Hypothalamus (tissue), 51 donors: ENCODE measurements around the gene PDZD4.

Source experiments
- DNase-seq, 51 donors: peaks; one replicate each; lab custom pipeline; 2025; lab: John Stamatoyannopoulos, UW

PDZD4 gene

DNA sequence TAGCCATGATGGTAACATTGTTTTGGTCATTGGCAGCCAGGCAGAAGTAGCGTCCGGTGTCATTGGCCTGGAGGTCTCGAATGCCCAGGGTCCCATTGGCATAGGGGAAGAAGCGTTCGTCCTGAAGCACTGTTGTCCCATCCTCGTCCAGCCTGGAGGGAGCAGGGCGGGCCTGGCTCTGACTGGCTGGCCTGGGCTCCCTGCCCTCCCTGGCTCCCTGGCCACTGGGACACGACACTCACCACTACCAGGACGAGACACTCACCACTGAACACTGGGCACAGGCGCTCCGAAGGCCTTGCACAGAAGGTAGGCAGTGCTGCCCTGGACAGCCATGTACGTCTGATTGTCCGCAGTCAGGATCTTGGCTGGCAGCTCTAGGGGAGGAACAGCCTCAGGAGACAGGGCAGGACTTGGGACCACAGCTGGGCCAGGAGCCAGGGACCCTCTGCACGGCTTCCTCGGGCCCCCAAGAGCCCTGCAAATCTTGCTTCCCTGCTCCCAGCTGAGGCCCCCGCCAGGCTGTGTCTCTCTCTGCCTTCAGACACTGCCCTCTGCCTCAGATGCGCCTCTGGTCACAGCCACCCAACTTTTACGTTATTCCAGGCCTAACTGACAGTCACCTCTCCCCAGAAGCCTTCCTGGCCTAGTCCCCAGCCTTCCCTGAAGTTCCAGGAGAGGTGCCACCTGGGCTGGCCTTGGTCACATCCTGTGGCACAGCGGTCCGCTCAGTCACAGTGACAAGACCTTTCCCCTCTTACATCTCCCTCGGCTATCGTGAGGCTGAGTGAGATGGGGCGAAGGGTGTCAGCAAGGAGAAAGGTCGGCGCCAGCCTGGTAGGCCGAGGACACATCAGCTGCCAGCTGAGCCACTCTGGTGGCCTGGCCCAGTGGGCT, 38.5 kb upstream of the PDZD4 start:
- no peak for DNase-seq

DNA sequence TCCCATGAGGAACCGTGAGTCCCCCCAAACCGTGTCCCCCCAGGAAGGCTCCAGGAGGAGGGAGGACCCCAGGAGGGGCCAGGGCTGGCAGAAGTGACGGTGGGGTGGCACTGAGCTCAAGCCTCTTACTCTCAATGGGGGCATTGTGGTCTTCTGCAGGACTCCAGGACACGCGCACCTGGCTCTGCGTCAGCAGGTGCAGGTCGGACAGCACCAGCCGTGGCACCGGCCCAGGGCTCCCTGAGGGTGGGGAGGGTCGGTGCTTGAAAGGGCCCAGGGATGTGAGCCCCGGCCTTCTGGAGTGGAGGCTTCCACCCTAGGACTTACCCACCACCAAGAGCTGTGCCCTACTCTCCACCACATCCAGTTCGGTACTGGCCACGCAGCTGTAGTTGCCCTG, 37.3 kb upstream of the PDZD4 start:
- no peak for DNase-seq

DNA sequence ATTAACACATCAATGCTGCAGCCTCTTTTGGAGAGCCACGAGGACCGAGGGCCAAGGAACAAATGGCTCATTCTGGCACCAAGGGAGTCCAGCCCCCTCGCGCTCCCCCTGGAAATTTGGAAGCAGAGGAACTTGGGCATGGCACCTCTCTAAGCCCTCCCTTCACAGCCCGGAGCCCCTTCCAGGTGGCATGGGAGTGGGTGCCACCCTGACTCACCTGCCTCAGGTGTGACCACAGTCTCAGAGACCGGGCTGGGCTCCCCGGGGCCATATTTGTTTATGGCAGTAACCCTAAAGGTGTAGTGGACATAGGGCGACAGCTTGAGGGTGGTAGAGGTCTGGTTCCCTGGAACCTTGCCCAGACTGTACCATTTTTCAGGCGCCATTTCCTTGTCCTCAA, 36.8 kb upstream of the PDZD4 start:
- no peak for DNase-seq

DNA sequence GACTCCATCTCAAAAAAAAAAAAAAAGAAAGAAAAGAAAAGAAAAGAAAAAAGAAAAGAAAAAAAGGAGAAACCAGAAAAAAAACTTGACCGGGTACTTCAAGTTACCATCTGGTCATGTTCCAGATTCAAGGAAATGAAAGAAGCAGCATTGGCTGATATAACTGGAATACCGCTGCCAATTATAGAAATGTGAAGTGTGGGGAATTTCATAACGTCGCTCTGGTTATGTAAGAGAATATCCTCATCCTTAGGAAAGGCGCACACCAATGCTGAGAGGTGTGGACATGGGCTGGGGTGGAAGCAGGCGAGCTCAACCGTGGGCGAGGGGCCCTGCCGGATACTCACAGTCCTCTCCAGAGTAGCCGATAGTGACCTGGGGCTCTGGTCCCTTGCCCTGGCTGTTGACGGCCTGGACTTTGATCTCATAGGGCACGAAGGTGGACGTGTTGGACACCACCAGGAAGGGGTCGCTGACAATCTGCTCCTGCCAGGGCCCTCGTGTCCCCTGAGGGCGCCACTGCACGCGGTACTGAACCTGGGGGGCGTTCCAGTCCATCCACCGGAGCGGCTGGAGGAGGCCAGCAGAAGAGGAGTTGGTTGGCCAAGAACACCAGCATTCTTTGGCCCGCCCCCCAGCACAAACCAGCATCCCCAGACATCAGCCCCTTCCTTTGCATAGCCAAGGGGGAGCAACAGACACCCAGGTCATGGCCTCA, 36.1 kb upstream of the PDZD4 start:
- no peak for DNase-seq

DNA sequence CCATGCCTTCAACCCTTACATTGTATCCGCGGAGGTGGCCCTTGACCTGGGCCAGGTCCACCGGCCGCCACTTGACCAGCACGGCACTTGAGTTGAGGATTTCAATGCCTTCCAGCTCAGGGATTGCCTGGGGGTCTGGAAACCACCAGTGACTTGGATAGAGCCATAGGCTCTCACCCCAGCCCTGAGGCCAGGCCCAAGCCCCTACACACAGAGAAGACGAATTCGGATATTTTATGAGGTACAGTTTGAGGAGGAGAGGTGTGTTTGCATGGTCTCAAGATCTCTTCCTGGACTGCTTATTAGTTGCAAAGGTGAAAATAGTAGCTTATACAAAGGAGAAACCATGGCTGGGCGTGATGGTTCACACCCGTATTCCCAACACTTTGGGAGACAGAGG, 35.3 kb upstream of the PDZD4 start:
- no peak for DNase-seq

DNA sequence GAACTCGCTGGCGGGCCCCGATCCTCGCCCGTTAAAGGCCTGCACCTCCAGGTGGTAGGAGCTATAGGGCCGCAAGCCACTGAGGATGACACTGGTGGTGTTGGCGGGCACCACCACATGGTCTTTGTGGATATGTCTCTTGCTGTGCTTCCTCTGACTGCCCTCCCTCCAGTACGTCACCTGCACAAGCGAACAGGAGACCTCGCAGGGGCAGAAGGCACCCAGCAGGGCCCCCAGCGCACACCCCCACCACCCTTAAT, 34.9 kb upstream of the PDZD4 start:
- DNase-seq, result no peak

DNA sequence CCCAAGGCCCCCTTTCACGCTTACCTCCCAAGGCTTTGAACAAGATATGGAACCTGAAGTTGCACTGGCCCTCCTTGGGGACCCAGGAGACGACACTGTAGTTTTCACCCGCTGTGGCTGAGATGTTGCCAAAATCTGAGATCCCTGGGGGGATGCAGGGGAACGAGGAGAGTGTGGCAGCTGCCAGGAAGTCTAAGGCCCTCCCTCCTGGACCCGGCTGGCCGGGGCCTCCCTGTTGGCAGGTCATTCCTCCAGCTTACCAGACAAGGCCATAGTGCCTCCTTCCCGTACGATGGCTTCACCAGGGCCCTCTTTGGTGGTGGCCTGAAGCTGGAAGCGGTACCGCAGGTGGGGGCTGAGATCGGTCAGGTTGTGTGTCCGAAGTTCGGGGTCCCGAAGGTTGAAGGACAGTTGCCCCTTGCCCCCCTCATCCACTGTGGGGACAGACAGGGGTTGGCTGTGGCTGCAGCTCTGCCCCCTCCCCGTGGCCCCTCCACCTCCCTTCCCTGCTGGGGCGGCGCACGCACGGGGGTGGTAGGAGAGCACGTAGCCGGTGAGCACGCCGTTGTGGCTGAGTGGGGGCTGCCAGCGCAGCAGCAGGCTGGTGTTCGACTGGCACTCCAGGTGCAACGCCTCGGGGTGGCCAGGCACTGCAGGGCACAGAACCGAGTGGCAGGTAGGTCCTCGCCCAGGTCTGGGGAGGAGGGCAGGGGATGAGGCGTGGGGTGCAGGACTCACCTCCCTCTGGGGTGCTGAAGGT, 34.4 kb upstream of the PDZD4 start:
- DNase-seq, result no peak

DNA sequence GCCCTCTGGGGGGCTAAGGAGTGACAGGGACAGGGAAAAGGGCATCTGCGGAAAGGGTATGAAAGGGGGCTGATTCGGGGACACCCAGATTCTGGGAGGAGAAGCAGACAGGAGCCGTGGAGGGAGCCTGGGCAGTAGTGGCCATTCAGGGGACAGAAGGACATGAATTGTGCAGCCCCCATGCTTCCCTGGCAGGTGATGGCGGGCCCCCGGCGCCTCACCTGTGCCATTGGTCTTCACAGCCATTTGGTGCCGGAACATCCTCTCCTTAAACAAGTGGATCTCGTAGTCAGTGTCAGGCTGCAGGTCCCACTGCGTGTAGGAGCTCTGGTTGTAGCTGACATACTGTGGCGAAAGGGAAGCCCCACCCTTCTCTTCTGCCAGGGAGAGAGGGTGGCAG, 33.8 kb upstream of the PDZD4 start:
- DNase-seq, result no peak

DNA sequence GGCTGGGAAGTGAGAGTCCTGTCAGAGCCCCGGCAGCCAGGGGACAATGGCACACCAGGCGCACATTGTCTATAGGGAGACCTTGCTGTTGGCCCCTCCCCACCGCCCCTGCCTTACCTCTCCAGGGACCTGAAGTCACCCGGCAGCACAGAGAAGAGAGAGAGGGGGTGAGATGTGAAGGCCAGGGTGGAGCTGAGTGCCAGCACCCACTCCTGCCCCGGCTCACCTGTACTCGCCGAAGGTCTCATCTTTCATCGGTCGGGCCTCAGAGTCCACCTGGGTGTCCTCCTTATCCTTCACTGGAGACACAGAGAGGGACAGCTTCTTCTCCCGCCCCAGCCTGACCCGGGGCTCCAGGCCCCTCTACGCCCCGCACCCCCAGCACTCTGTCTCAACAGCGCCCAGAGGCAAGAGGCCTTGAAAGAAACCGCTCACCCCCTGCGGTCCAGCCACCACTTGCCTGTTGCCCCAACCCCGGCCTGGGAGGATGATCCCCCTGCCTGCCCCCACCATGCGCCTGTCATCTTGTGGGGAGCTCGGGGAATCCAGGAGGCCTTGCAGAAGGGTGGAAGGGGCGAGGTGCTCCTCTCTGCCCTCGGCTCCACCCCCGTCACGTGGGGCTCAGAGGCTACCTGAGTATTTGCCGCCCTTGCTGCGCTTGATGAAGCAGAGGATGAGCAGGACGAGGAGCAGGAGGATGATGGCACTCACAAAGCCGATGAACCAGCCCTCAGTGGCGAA, 33.1 kb upstream of the PDZD4 start:
- no peak for DNase-seq

DNA sequence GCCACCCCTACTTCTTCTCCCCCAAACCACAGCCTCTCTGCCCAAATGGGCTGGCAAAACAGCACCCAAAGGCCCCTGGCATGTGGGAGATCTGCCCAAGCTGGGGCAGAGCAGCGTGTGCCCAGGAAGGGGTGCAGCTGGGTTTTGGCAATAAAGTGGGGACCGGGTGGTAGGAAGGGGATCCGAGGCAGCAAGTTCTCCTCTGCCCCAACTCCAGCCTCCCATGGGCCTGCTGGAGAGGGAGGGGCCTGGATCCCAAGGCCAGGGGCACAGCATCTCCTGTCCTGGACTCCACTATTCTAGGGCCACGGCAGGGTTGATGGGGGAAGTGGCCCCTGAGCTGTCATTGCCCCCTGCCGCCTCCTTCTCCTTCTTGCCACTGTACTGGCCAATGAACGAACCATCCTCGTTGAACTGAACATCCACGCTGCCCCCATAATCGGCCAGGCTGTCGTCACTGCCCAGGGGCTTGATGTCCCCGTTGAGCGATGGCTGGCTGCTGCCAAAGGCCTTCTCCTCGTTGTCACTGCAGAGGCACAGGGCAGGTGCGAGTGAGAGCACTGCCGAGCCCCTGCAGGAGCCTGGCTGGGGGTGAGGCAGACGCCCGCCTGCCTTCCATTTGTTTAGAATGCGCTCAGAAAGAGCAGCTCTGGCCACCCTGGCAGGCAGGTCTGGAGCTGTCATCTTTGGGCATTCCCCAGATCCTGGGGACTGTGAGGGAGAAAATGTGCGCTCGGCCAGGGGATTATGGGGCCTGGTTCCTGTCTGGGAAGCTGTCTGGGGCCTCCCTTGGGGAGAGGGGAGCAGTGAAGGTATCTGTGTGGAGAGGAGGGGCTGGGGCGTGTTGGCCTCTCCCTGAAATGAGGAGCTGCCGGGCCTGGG, 32.3 kb upstream of the PDZD4 start:
- no peak for DNase-seq

DNA sequence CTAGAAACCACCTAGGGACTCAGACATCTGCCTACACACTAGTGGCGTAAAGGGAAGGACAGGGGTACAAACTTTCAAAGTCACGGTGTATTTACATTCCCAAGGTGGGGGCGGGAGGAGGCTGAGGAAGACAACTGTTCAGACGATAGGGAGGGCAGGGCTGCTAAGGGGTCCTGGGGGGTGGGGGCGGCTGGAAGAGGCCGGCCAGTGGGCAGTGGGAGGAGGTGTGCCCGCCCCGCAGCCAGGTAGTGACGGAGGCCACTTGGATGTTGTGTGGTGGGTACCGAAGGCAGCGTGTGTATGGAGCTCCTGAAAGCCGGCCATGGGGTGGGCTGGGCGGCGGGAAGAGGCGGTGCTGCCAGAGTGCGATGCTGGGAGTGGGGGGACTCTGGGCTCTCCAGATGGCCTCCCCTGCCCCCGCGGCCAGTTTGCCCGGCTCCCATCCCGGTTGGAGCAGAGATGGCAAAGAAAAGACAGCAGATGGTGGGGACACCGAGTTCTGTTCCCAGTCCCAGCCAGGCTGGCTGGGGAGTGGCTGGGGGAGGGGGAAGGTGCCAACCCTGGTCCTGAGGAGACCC, 31.5 kb upstream of the PDZD4 start:
- no peak for DNase-seq

DNA sequence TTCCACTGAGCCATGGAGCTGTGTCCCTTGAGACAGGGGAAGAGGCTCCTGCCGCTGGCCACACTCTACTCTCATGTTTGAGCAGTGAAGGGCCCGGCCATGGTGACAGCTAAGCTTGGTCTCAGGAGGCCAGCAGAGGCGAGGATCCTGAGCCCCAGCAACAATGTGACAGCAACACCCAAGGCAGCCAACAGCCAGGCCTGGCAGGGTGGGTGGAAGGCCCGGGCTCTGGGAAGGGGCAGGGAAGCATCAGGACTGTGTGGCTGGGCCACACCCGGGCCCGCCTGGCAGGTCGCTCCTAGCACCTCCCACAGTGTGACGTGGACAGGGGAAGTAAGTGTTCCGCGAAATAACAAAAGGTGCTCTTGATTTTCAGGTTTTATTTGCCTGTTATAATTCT, 30.8 kb upstream of the PDZD4 start:
- no peak for DNase-seq

DNA sequence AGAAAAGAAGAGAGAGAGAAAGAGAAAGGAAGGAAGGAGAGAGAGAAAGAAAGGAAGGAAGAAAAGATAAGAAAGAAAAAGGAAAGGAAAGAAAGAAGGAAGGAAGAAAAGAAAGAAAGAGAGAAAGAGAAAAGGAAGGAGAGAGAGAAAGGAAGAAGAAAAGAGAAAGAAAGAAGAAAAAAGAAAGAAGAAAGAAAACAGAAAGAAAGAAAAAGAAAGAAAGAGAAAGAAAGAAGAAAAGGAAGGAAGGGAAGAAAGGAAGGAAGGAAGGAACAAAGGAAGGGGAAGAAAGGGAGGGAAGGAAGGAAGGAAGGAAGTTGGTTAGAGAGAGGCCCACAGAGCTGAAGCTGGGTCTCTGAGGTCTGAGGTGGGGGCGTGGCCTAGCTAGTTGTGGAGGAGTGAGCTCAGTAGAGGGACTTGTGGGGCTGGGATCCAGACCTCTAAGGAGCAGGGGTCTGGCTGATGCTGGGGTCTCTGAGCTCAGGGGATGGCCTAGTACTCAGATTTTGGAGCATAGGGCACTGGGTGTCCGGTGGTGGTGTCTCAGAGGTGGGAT, 27.1 kb upstream of the PDZD4 start:
- no peak for DNase-seq

DNA sequence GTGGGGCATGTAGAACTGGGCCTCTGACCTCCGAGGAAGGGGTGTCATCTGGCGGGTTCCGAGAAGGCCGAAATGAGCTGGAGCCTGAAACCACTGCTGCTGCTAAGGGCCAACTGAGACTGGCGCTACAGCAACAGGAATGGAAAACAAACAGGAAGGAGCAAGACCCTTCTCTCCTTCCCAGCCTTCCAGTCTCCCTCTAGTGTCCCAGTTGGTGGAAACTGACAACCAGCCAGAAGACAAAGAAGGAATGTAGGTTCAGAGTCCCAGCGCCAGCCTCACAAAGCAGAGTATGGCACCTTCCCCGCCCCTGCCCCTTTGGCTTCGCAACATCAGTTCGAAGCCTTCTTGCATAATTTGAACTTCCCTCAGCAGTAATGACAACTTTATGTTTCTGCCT, 24.4 kb upstream of the PDZD4 start:
- no peak for DNase-seq

DNA sequence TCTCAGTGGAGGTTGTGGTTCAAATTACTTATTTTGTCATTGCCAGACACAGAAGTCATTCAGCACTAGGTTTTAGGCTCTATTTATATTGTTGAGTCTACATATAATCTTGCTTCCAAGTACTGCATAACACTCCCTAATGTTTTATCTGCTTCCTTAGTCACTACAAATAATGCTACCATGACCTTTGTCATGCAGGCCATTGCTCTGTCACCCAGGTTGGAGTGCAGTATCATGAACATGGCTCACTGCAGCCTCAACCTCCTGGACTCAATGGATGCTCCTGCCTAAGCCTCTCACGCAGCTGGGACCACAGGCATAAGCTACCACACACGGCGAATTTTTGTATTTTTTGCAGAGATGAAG, 23.5 kb upstream of the PDZD4 start:
- no peak for DNase-seq

DNA sequence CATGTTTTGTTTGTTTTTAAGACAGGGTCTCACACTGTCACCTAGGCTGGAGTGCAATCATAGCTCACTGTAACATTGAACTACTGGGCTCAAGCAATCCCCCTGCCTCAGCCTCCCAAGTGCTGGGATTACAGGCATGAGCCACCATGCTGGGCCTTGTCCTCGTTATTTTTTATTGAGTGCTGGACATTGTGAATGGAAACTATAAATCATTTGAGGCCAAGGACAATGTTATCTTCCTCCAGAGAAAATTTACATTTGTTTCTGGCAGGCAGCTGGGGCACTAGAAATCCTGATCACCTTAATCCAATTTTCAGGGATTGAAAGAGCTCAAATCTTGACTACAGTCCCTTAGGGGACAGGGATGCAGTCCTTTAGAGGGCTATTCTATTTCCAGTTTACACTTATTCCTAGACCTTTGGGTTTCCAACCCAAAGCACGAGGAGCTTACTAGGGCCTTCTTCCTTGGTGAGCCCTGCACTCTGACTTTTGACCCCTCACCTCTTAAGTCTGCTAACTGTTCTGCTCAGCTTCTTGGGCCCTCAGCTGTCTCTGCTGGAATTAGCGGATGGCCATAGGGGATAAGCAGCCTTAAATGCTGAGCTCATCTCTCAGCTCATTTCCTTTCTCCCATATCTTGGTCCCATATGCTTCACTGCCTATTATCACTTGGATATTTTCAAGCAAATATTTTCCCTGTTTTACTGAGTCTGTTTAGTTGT, 23.0 kb upstream of the PDZD4 start:
- no peak for DNase-seq

DNA sequence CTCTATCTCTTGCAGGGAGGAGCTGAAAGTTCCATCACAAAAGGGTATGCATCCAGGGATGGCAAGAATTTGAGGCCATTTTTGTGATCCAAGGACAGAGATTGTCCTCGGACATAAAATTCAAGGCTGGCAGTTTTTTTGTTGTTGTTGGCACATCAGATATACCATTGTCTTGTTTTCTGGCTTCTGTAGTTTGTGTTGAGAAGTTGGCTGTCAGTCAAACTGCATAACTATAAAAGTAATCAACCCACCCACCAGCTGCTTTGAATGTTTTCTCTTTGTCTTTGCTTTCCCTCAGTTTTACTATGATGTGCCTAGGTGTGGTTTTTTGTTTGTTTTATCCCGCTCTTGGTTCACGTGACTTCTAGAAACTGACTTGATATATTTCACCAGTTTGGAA, 21.6 kb upstream of the PDZD4 start:
- no peak for DNase-seq

DNA sequence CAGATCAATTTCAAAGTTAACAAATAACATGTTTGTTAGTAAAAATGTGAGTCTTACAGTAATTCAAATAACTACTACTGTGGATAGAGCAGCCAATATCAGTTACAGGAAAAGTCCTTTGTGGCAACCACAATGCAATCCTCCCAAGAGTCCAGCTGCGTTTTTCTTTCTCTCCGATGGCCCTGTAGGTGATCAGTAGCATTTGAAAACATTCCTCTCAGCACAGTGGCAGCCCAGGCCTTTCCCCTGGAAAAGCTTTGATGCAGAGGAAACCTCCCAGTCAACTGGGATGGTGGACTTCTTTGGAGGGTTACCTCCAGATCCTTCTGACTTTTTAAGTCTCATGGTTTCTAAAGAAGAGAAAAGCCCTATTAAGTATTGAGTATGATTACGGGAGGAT, 18.0 kb upstream of the PDZD4 start:
- DNase-seq, result no peak

DNA sequence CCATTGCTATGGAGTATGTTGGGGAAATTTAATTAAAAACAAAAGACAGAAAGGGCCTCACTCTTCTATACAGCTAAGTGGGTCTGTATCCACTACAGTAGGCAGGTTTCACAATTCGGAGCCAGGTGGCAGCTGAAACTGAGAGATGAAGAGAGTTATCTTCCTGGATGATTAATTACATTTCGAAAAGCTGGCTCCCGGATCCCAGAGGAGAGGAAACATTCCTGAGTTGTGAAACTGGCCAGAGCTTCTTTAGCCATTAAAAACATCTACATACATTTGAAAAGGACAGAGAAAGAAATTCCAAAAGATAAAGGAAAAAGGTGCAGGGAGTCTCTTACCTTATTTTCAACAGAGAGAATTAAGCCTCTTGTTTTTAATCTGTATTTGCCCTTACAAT, 15.5 kb upstream of the PDZD4 start:
- no peak for DNase-seq
